Dedifferentiated amniotic fluid mesenchymal stem cell (primary cell): ENCODE data around the gene PNMA6A.
A peak's percentile ranks its signal among the peaks of the same experiment; 100 is the strongest.
"Not testable (repeated sequence)": the region's sequence is repeated elsewhere in the genome, so short reads cannot be mapped to it uniquely, and the experiment has no call there.

Source experiments
- DNase-seq: peaks from one replicate; pipeline ENCODE4 v3.0.0-alpha.2; 2016; ENCODE audit errors: extremely low spot score

Gene PNMA6A

DNA sequence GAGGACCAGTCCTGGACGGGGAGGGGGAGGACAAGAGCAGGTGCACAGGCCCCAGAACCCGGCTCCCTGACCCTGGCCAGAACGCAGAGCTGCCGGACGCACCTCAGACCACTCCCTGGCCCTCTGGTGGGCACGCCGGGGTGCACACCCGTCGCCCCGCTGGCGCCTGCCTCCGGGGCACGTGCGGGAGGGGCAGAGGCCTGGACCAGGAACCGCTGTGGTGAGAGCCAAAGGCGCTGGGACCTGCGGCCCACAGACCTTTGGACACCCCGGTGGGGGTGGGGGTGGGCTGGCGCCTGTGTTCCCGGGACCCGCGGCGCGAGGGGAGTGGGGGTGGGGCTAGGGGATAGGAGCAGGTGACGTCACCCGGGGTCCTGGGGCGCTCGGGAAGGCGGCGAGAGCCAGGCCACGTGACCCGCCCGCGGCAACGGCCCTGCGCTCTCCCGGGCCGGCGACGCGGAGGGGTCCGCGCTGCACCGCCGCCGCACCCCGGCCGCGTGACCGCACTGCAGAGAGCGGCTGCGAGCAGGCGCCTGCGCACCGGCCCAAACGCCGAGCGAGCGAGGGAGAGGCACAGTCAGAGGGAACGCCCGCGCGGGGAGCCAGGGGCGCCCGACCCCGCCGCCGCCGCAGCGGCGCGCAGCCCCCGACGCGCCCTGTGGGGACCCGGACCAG is at the start of gene PNMA6A:
Gene PNMA6A, plus strand, starts transcription at position 546 of the 675 bp plus-strand sequence. CDS start 609 bp downstream, outside the sequence.
- not testable (repeated sequence) for DNase-seq

- DNase-seq, result not testable (repeated sequence)
Observed at GRCh38 chrX:153026501-153026900, 45.8 kb upstream of the PNMA6A start.

DNA sequence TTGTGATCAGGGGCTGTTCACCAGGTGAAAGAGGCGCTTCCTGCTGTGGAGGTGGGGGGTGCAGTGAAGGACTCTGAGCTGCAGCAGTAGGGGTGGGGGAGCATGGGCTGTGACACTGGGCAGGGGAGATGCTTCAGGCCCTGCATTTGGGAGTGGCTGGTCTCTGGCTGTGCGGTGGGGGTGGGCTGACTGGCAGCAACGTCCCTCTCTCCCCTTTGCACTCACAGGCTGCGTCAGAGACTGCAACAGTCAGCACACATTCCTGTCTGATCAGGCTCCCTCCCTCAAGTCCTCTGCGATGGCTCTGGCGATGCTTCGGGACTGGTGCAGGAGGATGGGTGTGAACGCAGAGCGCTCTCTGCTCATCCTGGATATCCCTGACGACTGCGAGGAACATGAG is 43.8 kb upstream of the PNMA6A start:
- DNase-seq, result not testable (repeated sequence)

- no peak for DNase-seq
Observed at GRCh38 chrX:153029162-153029561, 43.1 kb upstream of the PNMA6A start.

GRCh38 chrX:153029875-153030274 is 42.4 kb upstream of the PNMA6A start:
- no peak for DNase-seq

DNA sequence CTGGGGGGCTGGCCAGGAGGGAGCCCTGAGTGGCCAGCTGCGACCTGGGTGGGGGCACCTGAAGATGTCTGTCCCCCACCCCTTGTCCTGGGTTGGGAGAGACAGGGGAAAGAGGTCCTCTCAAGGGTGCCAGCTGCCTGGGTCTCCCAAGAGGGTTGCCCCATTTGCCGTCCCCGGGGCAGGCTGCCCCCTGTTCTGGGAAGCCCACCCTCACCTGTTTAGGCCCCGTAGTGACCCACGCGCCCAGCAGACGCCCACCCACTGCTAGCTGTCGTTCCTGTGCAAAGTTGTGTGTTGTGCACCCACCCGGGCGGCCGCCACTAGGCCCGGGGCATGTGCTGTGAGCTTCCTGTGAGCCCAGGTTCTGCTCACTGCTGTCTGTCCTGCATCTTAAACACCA is 41.5 kb upstream of the PNMA6A start:
- no peak for DNase-seq

DNA sequence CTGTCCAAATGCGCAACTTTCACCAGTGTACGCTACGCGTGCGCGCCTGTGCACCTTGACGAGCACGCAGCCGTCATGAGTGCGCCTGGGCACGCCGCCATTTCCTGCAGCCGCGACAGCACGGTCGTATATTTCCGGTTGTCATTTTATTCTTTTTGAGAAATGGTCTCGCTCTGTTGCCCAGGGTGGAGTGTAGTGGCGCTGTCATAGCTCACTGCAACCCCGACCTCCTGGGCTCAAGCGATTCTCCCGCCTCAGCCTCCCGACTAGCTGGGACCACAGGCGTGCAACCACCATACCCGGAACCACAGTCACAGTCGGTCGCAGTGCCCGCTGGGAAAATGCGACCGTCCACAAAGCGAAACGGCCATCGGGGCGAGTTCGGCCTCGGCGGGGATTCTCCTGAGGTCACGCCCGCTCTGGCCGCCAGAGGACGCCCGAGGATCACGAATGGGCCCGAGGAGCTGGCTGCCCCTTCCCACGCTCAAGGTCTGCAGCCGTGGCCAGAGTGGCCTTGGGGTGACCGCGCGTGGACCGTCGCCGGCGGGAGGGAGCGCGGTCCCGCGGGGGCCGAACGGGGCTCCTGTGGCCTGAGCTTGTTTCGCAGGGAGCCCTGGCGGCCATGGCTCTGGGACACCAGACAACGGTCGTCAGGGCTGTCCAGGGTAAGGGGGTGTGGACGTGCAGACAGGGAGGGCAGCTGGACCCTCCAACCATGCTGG is 39.7 kb upstream of the PNMA6A start:
- DNase-seq, result no peak

DNA sequence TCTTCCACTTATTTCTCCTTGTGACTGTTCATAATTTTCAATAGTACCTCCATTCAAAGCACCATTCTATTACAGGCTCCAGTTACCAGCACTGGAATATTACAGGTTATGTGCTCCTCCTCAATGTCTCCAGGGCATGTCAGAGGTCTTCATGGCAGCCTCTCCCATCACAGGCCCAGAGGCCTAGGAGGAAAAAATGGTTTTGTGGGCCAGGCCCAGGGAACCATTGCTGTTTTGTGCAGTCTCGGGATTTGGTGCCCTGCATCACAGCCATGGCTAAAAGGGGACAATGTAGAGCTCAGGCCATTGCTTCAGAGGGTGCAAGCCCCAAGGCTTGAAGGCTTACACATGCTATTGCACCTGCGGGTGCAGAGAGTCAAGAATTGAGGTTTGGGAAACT is 23.2 kb upstream of the PNMA6A start:
- DNase-seq, result no peak

DNA sequence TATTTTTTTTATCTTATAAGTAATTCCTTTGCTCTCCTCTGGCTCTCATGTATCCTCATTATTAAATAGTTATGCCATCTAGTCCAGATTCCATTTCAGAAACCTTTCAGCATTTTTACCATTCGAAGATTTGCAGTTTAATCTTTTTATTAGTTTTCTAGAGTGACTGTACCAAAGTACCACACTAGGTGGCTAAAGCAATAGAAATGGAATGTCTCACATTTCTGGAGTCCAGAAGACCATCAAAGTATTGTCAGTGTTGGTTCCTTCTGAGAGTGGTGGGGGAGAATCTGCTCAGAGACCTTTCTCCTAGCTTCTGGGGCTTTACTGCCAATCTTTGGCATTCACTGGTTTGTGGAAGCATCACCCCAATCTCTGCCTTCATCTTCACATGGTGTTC is 19.7 kb upstream of the PNMA6A start:
- no peak for DNase-seq

- DNase-seq, result no peak
Observed at GRCh38 chrX:153055871-153056749, 16.1 kb upstream of the PNMA6A start, which contains the start of gene PNMA3. PNMA3 (plus strand) TSS chrX:153056470; CDS start chrX:153057056, 586 bp downstream.

GRCh38 chrX:153057281-153057680 is 15.0 kb upstream of the PNMA6A start:
- no peak for DNase-seq

DNA sequence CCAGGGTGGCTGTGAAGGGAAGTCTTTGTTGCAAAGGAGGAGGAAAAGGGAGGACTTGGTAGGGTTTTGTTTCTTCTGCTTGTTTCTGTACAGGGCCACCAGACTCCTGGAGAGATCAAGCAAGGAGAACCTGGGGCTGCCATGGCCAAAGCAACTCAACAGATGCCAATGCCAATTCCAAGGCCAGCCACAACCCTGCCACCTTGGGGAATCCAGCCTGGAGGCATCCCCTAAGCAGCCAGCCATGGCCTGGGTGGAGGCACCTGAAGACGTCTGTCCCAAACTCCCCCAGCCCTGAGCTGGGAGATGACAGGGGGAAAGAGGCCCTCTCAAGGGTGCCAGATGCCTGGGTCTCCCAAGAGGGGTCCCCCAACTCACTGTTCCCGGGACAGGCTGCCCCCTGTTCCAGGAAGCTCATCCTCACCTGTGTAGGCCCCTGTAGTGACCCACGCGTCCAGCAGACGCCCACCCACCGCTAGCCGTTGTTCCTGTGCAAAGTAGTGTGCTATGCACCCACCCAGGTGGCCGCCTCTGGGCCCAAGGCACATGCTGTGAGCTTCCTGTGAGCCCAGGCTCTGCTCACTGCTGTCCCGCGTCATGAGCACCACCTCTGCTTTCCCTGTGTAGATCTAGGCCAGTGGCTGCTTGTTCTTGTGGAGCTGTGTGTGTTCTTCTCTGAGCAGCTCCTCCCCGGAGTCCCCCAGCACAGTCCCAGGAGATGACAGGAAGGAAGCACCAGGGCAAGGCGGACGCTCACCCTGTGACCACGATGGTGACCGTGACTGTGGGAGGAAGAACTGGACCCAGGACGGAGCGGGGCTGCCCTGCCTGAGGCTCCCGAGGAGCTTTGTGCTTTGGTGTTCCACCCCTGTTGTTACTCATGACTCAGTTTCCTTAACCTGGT is 12.8 kb upstream of the PNMA6A start:
- no peak for DNase-seq

DNA sequence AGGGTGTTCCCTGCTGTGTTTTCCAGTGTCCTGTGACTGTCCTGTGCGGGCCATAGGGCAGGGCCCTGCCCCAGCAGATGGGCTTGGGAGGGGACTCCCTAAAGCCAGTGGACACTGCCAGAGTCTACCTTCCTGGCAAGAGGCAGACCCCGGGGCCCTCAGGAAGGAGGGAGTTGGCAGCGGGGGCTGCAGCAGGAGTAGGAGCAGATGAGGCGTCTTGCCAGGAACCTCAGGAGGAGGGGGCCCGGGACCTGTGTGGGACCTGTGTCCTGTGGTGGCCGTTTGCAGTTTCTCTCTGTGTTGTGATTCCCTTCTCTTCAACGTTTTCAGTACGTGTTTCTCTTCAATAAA is 12.2 kb upstream of the PNMA6A start:
- DNase-seq, result no peak

- DNase-seq, result no peak
Observed at GRCh38 chrX:153061732-153062131, 10.5 kb upstream of the PNMA6A start.

GRCh38 chrX:153063315-153063714 is 8.9 kb upstream of the PNMA6A start:
- DNase-seq, result peak; percentile 25

GRCh38 chrX:153064061-153064460 is 8.2 kb upstream of the PNMA6A start:
- DNase-seq, result no peak

GRCh38 chrX:153065389-153065788 is 6.9 kb upstream of the PNMA6A start:
- no peak for DNase-seq

DNA sequence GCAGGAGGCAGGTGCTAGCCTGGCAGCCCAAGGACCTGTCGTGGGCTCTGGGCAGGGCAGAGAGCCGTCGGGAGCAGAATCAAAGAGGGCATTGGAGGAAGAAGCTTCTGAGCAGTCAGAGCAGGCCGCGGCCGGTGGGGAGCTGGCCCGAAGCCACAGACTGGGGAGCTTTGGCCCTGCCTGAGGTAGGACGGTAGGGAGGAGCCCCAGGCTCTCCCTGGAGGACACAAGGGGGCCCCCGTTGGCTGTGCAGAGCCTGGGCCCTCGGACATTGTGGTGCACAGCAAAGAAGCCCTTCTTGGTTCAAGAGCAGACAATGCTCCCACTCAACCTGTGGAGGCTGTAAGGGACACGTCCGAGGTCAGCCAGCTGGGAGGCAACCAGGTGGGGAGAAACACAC is 5.9 kb upstream of the PNMA6A start:
- not testable (repeated sequence) for DNase-seq

DNA sequence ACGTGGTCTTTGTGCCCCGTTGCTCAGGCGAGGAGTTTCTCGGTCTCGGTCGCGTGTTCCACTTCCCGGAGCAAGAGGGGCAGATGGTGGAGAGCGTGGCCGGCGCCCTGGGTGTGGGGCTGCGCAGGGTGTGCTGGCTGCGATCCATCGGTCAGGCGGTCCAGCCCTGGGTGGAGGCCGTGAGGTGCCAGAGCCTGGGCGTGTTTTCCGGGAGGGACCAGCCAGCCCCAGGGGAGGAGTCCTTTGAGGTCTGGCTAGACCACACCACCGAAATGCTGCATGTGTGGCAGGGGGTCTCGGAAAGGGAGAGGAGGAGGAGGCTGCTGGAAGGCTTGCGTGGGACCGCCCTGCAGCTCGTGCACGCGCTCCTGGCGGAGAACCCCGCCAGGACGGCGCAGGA is 1.1 kb downstream of the PNMA6A start:
- not testable (repeated sequence) for DNase-seq

DNA sequence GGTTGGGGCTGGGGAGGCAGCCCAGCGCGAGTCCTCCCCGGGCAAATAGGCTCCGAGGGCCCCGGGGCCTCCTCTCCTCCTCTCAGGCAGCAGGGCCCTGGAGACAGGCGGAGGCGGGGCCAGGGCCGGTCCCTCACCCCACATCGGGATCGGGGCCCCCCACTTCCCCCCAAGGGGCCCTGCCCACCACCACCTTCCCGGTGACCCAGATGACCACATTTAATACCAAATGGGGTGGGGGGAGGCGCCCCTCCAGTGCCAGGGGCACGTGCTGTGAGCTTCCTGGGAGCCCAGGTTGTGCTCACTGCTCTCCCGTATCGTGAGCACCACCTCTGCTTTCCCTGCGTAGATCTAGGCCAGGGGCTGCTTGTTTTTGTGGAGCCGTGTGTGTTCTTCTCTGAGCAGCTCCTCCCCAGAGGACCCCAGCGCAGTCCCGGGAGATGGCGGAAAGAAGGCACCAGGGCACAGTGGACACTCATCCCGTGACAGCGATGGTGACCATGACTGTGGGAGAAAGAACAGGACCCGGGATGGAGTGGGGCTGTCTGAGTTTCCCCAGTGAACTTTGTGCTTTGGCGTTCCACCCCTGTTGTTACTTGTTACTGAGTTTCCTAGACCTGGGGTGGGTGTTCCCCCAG is 2.1 kb downstream of the PNMA6A start:
- DNase-seq, result no peak

DNA sequence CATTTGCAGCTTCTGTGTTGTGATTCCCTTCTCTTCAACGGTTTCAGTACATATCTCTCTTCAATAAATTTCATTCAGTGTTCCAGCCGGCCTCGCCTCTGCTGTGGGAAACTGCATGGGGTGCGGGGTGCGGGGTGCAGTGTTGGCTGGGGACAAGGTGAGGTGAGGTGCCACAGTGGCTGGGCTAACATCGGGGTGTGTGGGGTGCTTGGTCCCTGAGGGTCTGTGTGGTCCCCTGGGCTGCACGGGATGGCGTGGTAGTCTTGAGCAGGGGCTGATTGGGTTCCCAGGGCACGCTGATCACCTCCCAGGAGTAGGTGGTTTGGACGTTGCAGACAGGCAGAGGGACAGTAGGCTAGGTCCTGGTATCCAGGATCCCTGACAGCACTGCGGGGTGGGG is 2.7 kb downstream of the PNMA6A start:
- no peak for DNase-seq
